Cardiac fibroblast (primary cell): Measurements from ENCODE around the gene ITSN1.
A peak's percentile ranks its signal among the peaks of the same experiment; 100 is the strongest.

Experiments
- DNase-seq, 2 donors: peaks; one replicate each; pipeline versions ENCODE4 v3.0.0 to v3.0.0-alpha.2; 2010; ENCODE audit warnings: low read depth in 2 of 2
- H3K4me3 ChIP-seq, 2 donors: replicated peaks in 1 of 2; 1 replicate in 1 of 2; 2 replicates in 1 of 2; pipeline ENCODE4 v1.5.1; 2011; ENCODE audit warnings: low read depth in 2 of 2, low read length in 2 of 2, mild to moderate bottlenecking in 2 of 2, moderate library complexity in 1 of 2
- CTCF ChIP-seq: IDR thresholded peaks from one replicate; pipeline ENCODE4 v1.5.1; 2011; ENCODE audit warnings: low read depth, mild to moderate bottlenecking, low read length, inconsistent platforms

Gene ITSN1

GRCh38 chr21:33811167-33812010 lies 169.1 kb downstream of the ITSN1 start:
- no peak for DNase-seq
- no peak overlapping the region for H3K4me3 ChIP-seq
- TF ChIP-seq CTCF, result no peak

- TF ChIP-seq CTCF, result no peak
- no peak for DNase-seq
- no peak overlapping the region for H3K4me3 ChIP-seq
Measured at GRCh38 chr21:33813832-33814365, 171.6 kb downstream of the ITSN1 start.

- TF ChIP-seq CTCF, result no peak
- H3K4me3 ChIP-seq, result no peak overlapping the region
- no peak for DNase-seq
Measured at GRCh38 chr21:33815143-33815707, 172.9 kb downstream of the ITSN1 start.

- no peak overlapping the region for H3K4me3 ChIP-seq
- no peak for TF ChIP-seq CTCF
- DNase-seq, result no peak
Measured at GRCh38 chr21:33816174-33816573, 173.9 kb downstream of the ITSN1 start.

GRCh38 chr21:33817138-33817537 lies 174.8 kb downstream of the ITSN1 start:
- no peak overlapping the region for H3K4me3 ChIP-seq
- no peak for DNase-seq
- TF ChIP-seq CTCF, result no peak

- no peak overlapping the region for H3K4me3 ChIP-seq
- TF ChIP-seq CTCF, result no peak
- DNase-seq, result peak in 1 of 2 donors; percentile 29
Measured at GRCh38 chr21:33817663-33818451, 175.6 kb downstream of the ITSN1 start.
